GM19397 (cell line): ENCODE data around the gene PRL.

Experiments
- ATAC-seq: cut with Tn5 transposase; IDR thresholded peaks from one replicate; pipeline ENCODE4 v1.9.1; 2021; ENCODE audit warnings: mild to moderate bottlenecking, moderate library complexity; ENCODE audit not compliant: unreplicated experiment

PRL gene

DNA sequence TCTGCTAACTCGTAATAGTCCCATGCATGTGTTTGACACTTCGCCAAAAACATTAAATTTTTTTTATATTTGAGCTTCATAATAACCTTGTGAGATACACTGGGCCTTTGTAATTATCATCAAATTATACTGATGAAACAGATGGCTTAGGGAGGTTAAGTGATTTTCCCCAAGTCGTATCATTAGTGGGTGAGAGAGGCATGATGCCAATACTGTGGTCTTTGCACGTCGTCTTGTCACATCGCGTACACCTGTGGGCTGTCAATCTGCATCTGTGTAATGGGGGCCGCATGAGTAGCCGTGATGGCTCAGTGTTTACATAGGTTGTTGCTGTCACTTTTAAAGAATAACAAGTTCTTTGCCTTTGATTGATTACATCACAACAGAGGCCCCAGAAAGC, 1.7 kb downstream of the PRL start:
- ATAC-seq, result no peak

DNA sequence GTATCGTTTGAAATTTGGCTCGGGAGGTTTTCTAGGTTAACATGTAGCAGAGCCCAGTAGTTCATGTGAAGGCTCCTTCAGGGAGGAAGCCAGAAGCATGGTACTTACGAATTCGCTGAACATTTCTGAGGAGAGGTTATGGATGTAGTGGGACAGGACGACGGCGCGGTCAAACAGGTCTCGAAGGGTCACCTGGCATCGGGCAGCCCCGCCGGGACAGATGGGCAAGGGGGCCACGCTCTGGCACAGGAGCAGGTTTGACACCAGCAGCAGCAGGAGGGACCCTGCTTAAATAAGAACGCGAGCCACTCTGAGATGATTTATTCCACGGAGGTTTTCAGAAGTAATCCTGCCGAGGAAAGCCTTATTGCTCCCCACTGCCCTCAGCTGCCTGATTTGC, 2.5 kb downstream of the PRL start:
- no peak for ATAC-seq

DNA sequence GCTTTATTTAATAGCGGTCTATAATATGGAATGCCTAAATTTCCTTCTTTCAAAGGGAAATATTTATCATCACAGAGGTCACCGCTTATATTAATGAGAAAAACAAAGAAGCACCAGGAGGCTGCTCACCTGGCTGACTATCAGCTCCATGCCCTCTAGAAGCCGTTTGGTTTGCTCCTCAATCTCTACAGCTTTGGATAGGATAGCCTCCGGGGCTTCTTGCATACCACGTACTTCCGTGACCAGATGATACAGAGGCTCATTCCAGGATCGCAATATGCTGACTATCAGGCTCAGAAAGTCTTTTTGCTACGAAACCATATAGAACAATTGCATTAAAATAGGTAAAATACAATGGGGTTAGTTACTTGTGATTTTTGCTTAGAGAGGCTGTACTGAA, 6.8 kb downstream of the PRL start:
- ATAC-seq, result no peak

DNA sequence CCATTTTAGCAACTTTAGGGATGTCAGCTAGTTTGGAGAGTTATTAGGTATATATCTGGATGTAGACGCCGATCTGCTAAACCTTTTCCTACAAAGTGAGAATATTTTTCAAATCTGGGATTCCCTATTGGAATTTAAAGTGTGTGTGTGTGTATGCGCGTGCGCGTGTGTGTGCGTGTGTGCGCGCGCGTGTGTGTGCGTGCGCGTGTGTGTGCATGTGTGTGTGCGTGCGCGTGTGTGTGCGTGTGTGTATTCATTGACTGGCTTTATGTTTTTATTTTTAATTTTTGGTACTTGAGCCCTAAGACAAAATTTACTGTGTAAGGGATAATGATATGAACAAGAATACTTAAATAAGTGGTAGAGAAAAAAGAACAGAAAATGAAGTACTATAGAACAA, 8.1 kb downstream of the PRL start:
- no peak for ATAC-seq

DNA sequence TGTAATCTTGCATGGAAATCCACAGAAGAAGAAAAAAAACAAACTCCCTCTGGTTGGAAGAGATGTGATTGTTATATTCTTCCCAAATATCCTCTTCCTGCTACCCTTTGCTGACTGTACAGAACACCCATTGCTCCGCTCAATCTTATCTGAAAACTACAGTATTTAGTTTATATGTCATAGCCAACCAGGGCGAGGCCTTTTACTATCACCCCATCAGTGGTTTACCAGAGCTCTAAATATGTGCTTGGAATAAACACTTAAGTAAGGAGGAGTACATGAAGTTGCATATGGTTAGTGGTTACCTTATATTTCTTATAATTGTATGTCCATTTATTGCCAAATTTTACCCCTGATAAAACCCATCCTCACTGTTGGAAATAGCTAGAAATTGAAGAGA, 12.2 kb downstream of the PRL start:
- no peak for ATAC-seq

DNA sequence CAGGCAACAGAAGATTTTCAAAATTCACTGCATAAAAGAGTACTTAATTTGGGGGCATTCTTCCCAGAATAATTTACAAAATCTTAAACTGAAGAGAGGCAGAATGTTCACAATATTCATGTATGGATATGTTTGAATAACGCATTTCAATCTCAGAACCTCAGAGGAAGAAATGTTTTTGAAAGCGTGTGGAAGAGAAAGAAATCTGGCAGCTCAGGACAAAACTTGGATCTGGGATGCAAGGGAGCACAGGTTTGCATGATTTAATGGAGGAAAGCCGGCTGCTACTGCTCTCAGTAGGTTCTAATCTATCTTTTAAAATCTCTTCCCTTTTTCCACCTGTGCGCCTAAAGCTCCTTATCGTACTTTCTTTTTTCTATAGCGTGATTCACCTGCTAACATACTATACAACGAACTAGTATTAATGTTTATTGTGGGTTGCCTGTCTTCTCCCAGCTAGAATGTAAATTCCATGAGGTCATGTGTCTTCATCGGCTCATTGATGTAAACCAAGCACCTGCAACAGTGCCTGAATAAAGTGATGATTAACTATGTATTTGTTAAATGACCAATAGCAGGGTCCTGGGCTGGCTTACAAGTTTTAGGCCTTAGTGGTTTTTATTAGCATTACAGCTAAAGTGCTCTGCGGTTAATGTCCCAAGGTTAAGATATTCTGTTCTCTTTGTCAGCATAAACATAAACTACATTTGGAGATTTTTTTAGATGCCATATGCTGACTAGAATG, 15.3 kb downstream of the PRL start:
- no peak for ATAC-seq

DNA sequence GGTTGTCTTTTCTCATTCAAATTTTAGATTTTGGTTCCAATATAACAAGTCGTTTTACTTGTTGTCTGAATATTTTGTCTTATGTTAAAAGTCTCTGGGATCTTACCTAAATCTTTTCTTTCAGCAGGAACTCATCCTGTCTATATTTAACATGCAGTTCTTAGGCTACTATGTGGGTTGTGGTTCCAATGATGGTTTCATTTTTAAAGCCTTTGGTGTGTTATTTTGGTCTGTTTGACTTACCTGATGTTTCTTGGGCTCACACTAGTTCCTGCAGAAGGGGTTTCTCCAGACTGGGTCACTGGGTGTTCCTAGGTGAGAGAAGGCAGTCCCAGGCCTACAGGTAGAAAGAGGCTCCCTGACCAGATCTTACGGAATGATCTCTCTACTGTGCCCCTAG, 17.4 kb downstream of the PRL start:
- ATAC-seq, result no peak

DNA sequence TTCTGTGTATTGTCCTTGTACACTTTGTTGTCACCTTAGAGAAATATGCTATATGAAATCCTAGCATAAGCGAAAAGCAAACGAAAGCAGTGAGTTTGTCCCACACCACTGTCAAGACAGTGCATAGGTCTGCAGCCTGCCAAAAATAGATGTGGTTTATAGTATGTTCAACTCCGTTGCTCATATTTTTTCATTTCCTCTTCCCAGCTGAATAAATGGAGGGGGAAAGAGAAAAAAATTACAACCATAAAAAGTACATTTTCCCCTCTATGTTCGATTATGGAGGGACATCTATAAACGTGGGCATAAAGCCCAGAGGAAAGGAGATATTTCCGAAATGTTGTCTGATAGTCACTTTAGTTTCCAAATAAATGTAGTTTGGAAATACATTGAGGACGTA, 25.8 kb downstream of the PRL start:
- ATAC-seq, result no peak

DNA sequence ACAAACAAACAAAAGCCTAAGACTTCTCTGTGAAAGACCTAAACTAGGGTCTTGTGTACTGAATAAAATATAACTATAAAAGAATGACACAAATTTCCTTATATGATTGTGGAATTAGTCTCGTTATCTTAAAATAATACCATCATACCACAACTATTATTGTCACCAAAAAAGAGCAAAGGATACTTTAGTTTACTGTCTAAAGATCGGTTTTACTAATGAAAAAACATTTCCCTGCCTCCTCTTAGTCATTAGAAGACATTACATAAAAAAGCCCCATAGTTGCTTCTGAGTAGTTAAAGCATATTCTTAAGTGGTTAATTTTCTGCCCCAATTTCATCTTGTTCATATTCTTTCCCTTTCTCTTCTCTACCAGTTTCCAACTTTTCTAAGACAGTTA, 33.1 kb downstream of the PRL start:
- ATAC-seq, result no peak

DNA sequence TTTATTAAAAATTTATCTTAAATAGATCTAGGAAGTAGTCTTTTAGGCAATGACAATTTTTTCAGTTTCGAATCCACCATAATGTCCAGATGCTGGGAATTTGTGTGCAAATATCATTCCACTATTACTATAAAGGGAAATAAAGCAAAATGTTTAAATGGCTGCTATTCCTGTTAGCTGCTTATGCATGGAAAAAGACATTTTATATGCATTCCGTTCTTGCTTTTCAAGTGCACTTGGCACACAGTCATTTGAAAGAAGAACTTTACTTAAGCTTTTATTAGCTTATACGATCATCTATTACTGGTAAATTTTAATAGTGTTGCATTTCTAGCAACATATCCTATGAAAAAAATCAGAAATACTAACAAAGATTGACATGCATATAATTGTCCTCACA, 42.0 kb downstream of the PRL start:
- ATAC-seq, result no peak

DNA sequence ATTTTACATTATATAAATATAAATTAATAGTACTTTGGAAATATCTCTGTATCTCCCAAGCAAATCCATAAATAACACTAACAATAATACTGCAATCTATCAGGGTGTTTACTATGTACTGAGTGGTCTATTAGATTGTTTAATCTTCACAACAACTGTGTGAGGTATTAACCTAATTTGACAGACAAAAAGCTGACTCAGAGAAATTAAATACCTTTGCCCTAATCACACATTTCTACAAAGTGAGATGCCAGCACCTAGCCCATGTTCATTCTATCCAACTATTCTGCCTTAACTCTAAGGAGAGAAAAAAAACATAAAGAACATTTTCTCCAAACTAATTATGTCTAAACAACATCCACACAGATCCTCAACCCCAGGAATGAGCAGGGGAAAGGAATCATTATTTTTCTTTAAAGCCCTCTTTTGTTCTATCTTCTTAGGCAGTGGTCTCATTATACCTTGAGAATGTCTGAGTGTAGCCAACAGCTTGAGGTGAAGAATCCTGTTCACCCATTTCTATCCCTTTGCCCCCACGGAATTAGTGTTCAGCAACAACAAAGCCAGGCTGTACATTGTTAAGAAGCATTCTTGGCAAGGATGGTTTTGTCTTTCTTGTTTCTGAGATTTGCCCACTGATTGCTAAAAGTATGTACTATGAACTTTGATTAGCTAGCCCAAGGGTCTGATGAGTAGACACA, 42.7 kb downstream of the PRL start:
- ATAC-seq, result no peak

DNA sequence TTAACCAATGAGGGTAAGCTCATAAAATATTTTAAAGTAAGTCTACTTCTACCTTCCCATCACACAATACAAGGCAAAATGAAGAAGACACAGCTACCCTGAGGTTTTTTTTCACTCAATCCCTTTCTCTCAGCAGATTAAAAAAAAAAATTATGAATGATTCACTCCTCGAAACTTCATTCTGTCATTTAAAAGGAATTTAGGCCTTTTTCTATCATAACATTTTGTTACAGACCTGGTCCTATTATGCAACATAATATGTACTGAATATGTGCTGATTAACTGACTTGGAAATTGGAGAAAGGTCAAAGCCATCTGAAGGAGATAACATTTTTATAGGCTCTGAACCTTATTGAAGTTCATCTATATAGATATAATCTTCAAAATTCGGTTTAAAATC, 45.5 kb downstream of the PRL start:
- ATAC-seq, result no peak

DNA sequence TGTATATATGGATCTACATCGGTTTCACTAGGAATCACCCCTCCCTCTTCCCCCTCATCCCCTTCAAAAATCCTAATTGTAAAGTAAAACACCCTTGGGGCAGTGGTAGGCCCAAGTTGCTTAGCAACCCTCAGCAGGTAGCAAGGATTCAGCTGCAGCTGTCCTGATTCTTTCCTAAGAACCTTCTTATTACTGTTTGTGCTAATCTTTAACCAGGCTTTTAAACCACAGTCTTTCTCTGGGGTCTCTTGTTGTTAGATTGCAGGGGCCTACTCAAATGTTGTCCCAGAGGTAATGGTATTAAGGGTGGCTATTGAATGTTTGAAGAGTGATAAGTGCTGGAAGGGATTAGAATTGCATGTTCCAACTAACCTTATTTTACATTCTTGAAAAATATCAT, 46.4 kb downstream of the PRL start:
- ATAC-seq, result no peak

DNA sequence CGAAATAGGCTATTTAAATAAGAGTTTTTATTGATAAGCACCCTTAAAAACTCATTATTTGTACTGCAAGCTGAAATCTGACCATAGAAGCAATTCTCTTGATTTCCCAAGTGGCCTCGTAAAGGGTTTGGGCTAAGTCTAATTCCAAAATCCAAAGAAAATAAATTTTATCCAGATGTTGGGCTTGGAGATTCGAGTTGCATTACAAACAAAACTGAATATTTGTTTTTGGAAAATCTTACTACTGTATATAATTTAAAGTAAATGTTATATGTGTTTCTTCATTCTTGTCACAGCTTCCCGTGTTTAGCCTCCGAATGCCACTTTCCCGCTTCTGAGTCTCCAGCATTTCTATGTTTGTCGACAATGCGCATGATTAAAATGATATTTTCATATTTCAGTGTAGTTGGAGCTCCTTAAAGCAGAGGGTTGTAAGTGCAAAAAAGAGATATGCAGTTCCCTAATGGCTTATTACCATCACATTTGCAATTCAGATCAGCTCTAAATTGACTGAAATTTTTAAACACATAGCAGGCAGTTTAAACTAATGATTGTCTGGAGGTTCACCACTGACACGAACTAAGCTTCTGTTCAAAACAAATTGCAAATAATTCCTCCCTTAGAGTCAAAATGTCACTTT, 47.0 kb downstream of the PRL start:
- ATAC-seq, result no peak

DNA sequence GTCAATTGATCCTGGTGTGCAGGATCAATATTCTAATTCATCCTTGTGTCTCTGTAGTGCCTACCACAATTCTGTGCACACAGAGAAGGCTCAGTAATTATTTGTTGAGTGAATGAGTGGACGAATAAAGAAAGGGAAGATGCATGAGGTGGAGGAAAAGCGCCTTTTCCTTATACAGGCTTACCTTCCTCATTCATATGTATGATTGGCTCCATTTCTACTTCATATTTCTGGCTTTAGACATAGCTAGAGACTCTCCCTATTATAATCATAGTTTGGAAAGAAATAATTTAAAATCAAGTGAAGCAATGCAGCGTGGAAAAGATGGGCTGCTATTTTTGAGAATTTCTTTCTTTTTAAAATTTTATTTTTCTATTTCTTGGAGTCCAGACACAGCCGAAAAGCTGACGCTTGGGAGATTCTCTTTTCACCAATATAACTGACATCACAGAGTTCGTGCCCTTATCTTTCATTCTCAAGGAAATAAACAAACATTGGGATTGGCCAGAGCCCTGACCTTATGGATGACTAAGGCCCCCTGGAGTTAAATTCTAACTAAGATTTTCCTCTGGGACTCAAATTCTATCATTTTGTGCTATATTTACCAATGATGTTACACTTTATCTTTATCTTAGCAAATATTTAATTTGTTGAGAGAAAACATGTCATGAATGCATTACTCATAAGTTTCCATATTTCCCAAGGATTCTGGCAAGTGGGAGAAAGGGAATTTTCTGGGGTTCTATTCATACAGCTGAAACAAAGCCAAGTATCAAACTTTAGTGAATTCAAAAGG, 48.1 kb downstream of the PRL start:
- no peak for ATAC-seq

DNA sequence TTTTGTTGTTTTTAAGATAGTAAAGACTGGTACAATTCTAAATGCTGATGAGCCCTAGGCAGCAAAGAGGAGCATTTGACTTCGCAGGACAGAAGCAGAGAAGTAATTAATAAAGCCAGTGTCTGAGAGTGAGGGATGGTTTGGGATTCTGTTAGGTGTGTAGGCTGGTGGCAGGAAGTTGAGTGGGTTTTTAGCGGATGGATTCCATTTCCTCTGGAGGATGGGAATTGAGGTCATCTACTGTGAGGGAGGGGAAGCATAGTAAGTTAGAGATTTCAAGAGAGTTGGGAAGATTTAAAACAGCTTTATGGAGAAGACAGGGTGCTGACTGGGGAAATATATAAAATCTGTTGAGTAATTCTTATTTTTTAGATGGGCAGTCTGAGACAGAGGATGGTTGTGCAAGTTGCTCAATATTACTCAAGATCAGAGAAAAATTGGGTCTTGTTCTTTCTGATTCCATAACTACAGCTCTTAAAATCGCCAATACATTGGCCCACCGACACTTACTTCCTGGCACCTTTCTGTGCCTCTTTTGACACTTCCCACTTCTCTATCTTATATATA, 48.8 kb downstream of the PRL start:
- no peak for ATAC-seq

DNA sequence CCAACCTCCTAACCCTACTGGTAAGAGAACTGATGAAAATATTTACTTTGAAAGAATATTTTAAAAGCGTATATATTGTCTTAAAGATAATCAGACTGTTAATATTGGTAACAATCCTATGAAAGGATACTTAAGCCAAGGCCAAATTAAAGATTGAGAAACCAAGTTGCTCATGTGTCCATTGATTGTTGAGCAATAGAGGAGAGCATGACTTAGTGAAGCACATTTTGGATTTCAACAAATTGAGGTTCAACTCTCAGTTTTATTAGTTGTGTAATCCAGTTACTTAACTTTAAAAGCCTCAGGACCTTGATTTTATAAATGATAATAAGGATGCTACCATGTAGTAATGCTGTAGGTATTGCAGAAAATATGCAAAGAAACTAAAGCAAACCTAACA, 56.8 kb downstream of the PRL start:
- no peak for ATAC-seq

DNA sequence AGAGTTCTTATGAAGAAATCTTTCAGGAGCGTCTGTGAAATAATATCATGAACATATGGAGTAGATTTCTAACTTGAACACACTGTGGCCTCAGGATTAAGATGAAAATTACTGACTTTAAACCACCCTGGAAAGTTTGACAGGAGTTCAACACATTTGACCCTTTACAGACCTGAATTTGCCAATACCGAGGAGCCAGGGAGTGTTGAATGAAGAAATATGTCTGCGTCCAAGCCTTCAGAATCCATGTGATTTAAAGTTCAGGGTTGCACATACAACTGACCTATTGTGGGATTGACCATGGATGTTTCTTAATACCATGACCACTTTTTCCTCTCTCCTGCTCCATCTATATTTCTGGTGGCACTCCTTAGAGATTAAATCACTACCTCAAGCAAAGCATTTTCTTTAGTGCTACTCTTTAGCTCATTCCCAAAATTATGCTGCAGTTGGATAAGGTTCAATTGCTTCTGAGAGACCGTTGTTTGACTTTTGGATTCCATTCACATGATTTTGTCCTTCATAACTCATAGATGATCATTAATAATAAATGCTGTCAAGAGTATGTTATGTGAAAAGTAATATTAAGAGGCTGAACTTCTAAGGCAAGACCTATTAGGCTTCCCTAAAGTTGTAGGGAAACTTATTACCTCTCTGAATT, 57.4 kb downstream of the PRL start:
- ATAC-seq, result no peak

DNA sequence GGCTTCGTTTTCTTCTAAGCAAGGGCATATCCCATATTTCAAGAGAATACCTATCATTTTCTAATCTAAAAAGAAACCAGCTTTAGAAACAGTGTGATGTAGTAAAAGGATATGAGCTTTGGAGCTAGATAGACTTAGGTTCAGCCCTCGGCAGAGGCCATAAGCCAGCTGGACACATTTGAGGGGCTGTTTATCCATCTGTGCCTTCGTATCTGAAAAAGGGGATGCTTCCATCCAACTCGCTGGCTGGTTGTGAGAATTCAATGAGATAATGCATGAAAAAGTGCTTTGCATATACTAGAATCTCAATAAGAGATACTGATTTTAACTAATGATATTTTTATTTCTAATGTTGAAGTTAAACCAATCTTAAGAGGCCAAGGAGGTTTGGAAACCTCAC, 58.0 kb downstream of the PRL start:
- ATAC-seq, result no peak

DNA sequence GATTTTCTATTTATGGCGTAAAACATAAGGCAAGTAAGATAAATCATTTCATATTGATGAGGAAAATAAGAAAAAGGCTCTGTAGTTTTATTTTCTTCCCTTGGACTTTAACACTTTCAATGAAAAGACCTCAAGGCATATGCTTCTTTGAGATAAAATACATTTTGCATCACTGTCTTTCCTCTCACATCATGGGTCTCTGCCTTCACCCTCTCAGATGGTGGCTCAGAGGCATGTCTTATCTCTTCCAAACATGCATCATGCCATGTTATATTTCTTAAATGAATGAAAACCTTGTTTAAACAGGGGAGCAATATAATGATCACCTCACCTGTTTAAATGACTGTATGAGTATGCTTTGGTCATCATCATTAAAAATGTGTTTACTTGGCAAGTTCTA, 59.3 kb downstream of the PRL start:
- no peak for ATAC-seq
